ENCODE measurements around the gene DMXL1. TPM values are rescaled to one million over a fixed set of nuclear protein-coding genes. Genes with fewer than 3 reads are reported as not detected.

DMXL1 gene
- total RNA-seq, 2 experiments from 2014 or later: 28.4 to 29.1 TPM

DNA sequence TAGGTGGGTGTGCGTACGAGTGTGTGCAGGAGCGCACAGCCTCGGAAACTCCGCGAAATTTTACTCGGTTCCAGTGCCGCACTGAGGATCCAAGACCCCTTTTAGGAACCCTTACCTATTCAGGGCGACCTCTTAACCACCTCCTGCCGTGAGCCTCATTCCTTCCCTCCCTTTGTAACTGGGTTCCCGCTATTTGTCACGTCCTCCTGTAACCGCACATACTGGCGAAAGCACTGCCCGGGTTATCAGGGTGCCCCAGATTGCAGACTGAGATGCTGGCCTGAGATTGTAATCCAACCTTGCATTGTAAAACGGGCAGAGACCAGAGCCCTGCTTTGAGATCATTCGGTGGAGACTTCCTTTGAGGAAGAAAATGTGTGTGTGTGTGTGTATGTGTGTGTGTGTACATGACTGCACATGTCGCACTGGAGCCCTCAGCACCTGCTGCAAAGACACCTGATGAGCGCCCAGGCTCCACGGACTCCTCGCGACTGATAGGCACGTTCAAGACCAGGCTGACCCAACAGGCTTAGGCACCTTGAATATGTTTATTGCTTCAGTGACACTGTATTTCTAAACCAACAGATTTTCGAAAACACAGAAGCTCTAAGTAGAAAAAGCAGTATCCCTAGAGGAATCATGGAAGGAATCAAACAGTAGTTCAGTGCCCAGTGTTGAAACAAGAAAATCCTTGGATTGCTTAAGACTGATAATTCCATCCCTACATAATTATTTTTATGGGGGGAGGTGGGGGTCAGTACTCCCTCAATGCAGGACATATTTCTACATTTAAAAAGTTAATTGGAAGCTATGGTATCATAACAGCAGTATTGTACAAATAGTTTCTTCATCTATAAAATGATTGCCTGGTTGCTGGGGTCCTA is 198.4 kb downstream of the DMXL1 start:
- TF ChIP-seq, protein P1, sequence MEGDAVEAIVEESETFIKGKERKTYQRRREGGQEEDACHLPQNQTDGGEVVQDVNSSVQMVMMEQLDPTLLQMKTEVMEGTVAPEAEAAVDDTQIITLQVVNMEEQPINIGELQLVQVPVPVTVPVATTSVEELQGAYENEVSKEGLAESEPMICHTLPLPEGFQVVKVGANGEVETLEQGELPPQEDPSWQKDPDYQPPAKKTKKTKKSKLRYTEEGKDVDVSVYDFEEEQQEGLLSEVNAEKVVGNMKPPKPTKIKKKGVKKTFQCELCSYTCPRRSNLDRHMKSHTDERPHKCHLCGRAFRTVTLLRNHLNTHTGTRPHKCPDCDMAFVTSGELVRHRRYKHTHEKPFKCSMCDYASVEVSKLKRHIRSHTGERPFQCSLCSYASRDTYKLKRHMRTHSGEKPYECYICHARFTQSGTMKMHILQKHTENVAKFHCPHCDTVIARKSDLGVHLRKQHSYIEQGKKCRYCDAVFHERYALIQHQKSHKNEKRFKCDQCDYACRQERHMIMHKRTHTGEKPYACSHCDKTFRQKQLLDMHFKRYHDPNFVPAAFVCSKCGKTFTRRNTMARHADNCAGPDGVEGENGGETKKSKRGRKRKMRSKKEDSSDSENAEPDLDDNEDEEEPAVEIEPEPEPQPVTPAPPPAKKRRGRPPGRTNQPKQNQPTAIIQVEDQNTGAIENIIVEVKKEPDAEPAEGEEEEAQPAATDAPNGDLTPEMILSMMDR (IDR thresholded peaks at IDR 0.05): no peak
- POLR2A ChIA-PET: interaction anchor here (0.6 to 7.8 kb wide), 30 partner anchors 9 to 246 kb away, joined by 3 to 116 read pairs (median 6); partner anchors contain the start of genes DMXL1 and HSD17B4
- Mint-ChIP-seq H3K4me3 (peak overlapping the region; percentile 99), H3K27ac (peak overlapping the region; percentile 97), H3K4me1 (ENCODE audit: low read depth) (peaks cover 76% of the 10 kb centered on the region), H3K36me3 (ENCODE audit: low read depth) (peaks cover 50% of the 10 kb centered on the region), H3K27me3 (no peaks in the 10 kb centered on the region), H3K9me3 (no peaks in the 10 kb centered on the region)
- Histone ChIP-seq H3K4me1 (ENCODE audit: insufficient read depth, low read length) (peaks cover 40% of the 10 kb centered on the region), H3K27ac (ENCODE audit: low read depth in 1 of 2, low read length in 2 of 2) (peak overlapping the region; percentile 49 to 92), H3K9me3 (ENCODE audit: control insufficient read depth in 1 of 2, insufficient read depth in 1 of 2, low read length in 2 of 2) (no peaks in the 10 kb centered on the region), H3K4me3 (ENCODE audit: low read length) (peak overlapping the region; percentile 69), H3K36me3 (ENCODE audit: insufficient read depth, low read length) (no peaks in the 10 kb centered on the region), H3K27me3 (ENCODE audit: control insufficient read depth in 1 of 2, insufficient read depth in 2 of 2, low read length in 2 of 2) (no peaks in the 10 kb centered on the region)
- ATAC-seq (ENCODE audit: poor library complexity) (peak; percentile 0), DNase-seq (peak in 10 of 14 experiments; percentile 22 to 70 (median 47))
- CTCF ChIA-PET: interaction anchor here (1.0 to 3.8 kb wide), 11 partner anchors 10 to 281 kb away, joined by 3 to 10 read pairs (median 4); partner anchors contain the start of gene DTWD2
- intact Hi-C loops (cut with DNase I, micrococcal nuclease): loop anchor here (2.0 to 5.0 kb wide), 7 partner anchors 17 to 197 kb away; partner anchors contain the start of gene DMXL1 (in 2 of the 2)

DNA sequence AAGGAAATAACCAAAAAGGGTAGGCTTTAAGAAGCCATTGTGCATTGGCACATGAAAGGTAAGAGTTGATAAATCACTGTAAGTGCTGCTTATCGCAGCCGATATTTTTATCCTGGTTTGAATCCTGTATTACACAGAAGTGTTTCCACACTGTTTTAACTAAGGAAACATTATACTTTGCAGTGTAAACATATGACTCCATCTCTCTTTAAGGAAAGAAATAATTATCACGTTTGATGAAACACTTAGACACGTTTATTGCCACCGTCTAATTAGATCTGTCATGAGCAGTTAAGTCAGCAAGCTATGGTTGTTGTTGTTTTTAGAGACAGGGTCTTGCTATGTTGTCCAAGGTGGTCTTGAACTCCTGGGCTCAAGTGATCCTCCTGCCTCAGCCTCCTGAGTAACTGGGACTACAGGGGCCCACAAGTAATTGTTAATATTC is 199.3 kb downstream of the DMXL1 start:
- Mint-ChIP-seq H3K9me3 (no peaks in the 10 kb centered on the region), H3K36me3 (ENCODE audit: low read depth) (peaks cover 57% of the 10 kb centered on the region), H3K27ac (peak overlapping the region; percentile 97), H3K27me3 (no peaks in the 10 kb centered on the region), H3K4me3 (peak overlapping the region; percentile 99), H3K4me1 (ENCODE audit: low read depth) (peaks cover 79% of the 10 kb centered on the region)
- Histone ChIP-seq H3K4me1 (ENCODE audit: insufficient read depth, low read length) (peaks cover 47% of the 10 kb centered on the region), H3K27ac (ENCODE audit: low read depth in 1 of 2, low read length in 2 of 2) (peak overlapping the region; percentile 23 to 92), H3K27me3 (ENCODE audit: control insufficient read depth in 1 of 2, insufficient read depth in 2 of 2, low read length in 2 of 2) (no peaks in the 10 kb centered on the region), H3K4me3 (ENCODE audit: low read length) (peak overlapping the region; percentile 69), H3K9me3 (ENCODE audit: control insufficient read depth in 1 of 2, insufficient read depth in 1 of 2, low read length in 2 of 2) (no peaks in the 10 kb centered on the region), H3K36me3 (ENCODE audit: insufficient read depth, low read length) (peaks cover under 1% of the 10 kb centered on the region)
- ATAC-seq (ENCODE audit: poor library complexity): no peak
- intact Hi-C loops (cut with DNase I, micrococcal nuclease): loop anchor here in 1 of 2 experiments (1.0 to 5.0 kb wide), 2 partner anchors 8 to 72 kb away; no protein-coding TSS in a partner anchor
- no peak for DNase-seq
- CTCF ChIA-PET: interaction anchor here (0.9 to 3.8 kb wide), 7 partner anchors 19 to 282 kb away, joined by 3 to 10 read pairs (median 4); partner anchors contain the start of gene DTWD2
- TF ChIP-seq, protein P1 (IDR thresholded peaks at IDR 0.05): no peak
- POLR2A ChIA-PET: interaction anchor here (0.6 to 7.8 kb wide), 18 partner anchors 8 to 246 kb away, joined by 3 to 116 read pairs (median 4); partner anchors contain the start of genes DMXL1, HSD17B4 and TNFAIP8

DNA sequence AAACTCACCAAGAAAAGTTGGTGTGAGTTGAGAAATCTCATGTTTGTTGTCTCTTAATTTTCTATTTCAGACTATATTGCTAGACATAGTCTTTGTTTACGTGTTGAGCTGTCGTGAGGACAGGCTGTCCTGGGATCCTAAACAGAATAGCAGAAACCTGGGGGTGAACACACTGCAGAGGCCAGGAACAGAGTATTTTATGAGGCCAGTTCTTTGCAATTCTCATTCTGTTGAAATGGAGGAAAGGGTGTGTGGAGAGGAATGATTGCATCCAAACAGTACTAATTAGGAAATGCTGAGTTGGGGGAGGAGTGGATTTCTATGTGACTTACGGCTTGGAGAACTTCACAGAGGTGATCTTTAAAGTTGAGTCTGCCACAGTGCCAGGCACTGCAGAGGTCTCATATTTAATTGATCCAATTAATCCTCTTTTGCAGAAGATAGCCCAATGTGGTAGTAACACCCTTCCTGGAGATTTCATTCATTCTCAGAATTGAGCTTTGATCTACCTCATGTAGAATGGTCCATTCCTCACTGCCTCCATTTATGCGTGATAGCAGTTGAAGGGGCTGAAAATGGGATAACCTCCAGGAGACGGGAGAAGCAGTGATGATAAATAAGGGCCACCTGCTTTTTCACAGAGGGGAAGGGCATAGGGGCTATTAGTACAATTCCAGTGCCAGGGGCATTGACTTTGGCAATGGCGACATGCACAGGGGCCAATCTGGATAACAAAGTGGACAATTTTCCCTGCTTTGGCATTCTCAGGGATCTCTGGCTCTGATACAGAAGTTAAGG is 200.3 kb downstream of the DMXL1 start:
- peak overlapping the region; percentile 29 to 84 for H3K27ac ChIP-seq (ENCODE audit: low read depth in 1 of 2, low read length in 2 of 2)
- DNase-seq: no peak
- peak overlapping the region; percentile 99 for H3K4me3 Mint-ChIP-seq
- peaks cover 3% of the 10 kb centered on the region for H3K36me3 ChIP-seq (ENCODE audit: insufficient read depth, low read length)
- peaks cover 57% of the 10 kb centered on the region for H3K4me1 ChIP-seq (ENCODE audit: insufficient read depth, low read length)
- peak overlapping the region; percentile 97 for H3K27ac Mint-ChIP-seq
- H3K4me3 ChIP-seq (ENCODE audit: low read length): peak overlapping the region; percentile 69
- no peaks in the 10 kb centered on the region for H3K9me3 ChIP-seq (ENCODE audit: control insufficient read depth in 1 of 2, insufficient read depth in 1 of 2, low read length in 2 of 2)
- ChIA-PET CTCF (interaction anchor here (0.9 to 3.8 kb wide), 5 partner anchors 18 to 249 kb away, joined by 3 to 10 read pairs (median 3); no protein-coding TSS in a partner anchor), POLR2A (interaction anchor here (0.6 to 7.8 kb wide), 12 partner anchors 7 to 187 kb away, joined by 3 to 116 read pairs (median 4); partner anchors contain the start of gene TNFAIP8)
- intact Hi-C loops (cut with DNase I, micrococcal nuclease): loop anchor here in 1 of 2 experiments (1.0 to 5.0 kb wide), 2 partner anchors 7 to 71 kb away; no protein-coding TSS in a partner anchor
- H3K9me3 Mint-ChIP-seq: no peaks in the 10 kb centered on the region
- H3K4me1 Mint-ChIP-seq (ENCODE audit: low read depth): peaks cover 78% of the 10 kb centered on the region
- ATAC-seq (ENCODE audit: poor library complexity): no peak
- H3K27me3 ChIP-seq (ENCODE audit: control insufficient read depth in 1 of 2, insufficient read depth in 2 of 2, low read length in 2 of 2): no peaks in the 10 kb centered on the region
- TF ChIP-seq, protein P1 (IDR thresholded peaks at IDR 0.05): no peak
- H3K36me3 Mint-ChIP-seq (ENCODE audit: low read depth): peaks cover 60% of the 10 kb centered on the region
- H3K27me3 Mint-ChIP-seq: no peaks in the 10 kb centered on the region

All from CD4-positive, alpha-beta T cell (primary cell).